RWPE2 (cell line): ENCODE results near the gene MYLK2.

ENCODE experiments used
- ATAC-seq: fragments of 200-7000 bp; cut with Tn5 transposase; 3 replicates; pipeline ENCODE4 v1.9.1; 2021; ENCODE audit warnings: low read depth
- DNase-seq: peaks from one replicate; pipeline ENCODE4 v3.0.0-alpha.2; 2020; ENCODE audit warnings: low spot score
- H3K27ac ChIP-seq: fragments of 450-650 bp; 2 replicates; pipeline ENCODE4 v1.5.1; 2017; ENCODE audit warnings: mild to moderate bottlenecking; ENCODE audit not compliant: poor library complexity, severe bottlenecking
- H3K27me3 ChIP-seq: fragments of 250-450 bp; sonication (Bioruptor Pico); 2 replicates; pipeline ENCODE4 v1.5.1; 2021; ENCODE audit warnings: mild to moderate bottlenecking, moderate library complexity; ENCODE audit not compliant: insufficient read depth, poor library complexity, severe bottlenecking
- H3K36me3 ChIP-seq: fragments of 250-450 bp; sonication (Bioruptor Pico); 2 replicates; pipeline ENCODE4 v1.5.1; 2020; ENCODE audit warnings: low read depth, mild to moderate bottlenecking, moderate library complexity
- H3K4me1 ChIP-seq: fragments of 250-450 bp; sonication (Bioruptor Pico); 2 replicates; pipeline ENCODE4 v1.5.1; 2021; ENCODE audit warnings: mild to moderate bottlenecking, moderate library complexity; ENCODE audit not compliant: insufficient read depth, poor library complexity, severe bottlenecking
- H3K4me3 ChIP-seq: fragments of 250-450 bp; sonication (Bioruptor Pico); 2 replicates; pipeline ENCODE4 v1.5.1; 2021; ENCODE audit warnings: mild to moderate bottlenecking, moderate library complexity; ENCODE audit not compliant: severe bottlenecking
- H3K9me3 ChIP-seq: fragments of 250-450 bp; sonication (Bioruptor Pico); 2 replicates; pipeline ENCODE4 v1.5.1; 2021; ENCODE audit warnings: mild to moderate bottlenecking, moderate library complexity; ENCODE audit not compliant: severe bottlenecking
- CTCF ChIP-seq: fragments of 450-650 bp; IDR thresholded peaks from one replicate; pipeline ENCODE4 v1.5.1; 2017; ENCODE audit warnings: mild to moderate bottlenecking, moderate library complexity; ENCODE audit not compliant: poor library complexity, severe bottlenecking

MYLK2 gene

GRCh38 chr20:31815408-31816188 lies 3.6 kb upstream of the MYLK2 start:
- peak; percentile 77 for DNase-seq
- H3K27ac ChIP-seq, result no peak overlapping the region

GRCh38 chr20:31816221-31816620 lies 2.9 kb upstream of the MYLK2 start:
- Histone ChIP-seq H3K27ac (no peak overlapping the region), H3K4me1 (no peaks in the 10 kb centered on the region), H3K27me3 (no peaks in the 10 kb centered on the region), H3K36me3 (no peaks in the 10 kb centered on the region), H3K9me3 (no peaks in the 10 kb centered on the region), H3K4me3 (no peak overlapping the region)
- no peak for TF ChIP-seq CTCF
- ATAC-seq, result no peak
- DNase-seq, result no peak

More at GRCh38 chr20:31815408-31816188, 3.6 kb upstream of the MYLK2 start:
- peak; percentile 15; the same call in 2 of the 3 replicates for ATAC-seq
- Histone ChIP-seq H3K27me3 (no peaks in the 10 kb centered on the region), H3K36me3 (no peaks in the 10 kb centered on the region), H3K4me1 (no peaks in the 10 kb centered on the region), H3K9me3 (no peaks in the 10 kb centered on the region), H3K4me3 (no peak overlapping the region)
- no peak for TF ChIP-seq CTCF

- no peak overlapping the region for H3K4me3 ChIP-seq
- H3K27me3 ChIP-seq, result no peaks in the 10 kb centered on the region
- DNase-seq, result peak; percentile 56
- H3K36me3 ChIP-seq, result no peaks in the 10 kb centered on the region
- TF ChIP-seq CTCF, result no peak
- no peak for ATAC-seq
- H3K9me3 ChIP-seq, result no peaks in the 10 kb centered on the region
- no peaks in the 10 kb centered on the region for H3K4me1 ChIP-seq
- no peak overlapping the region for H3K27ac ChIP-seq
Measured at GRCh38 chr20:31817461-31817860, 1.7 kb upstream of the MYLK2 start.

GRCh38 chr20:31818376-31818908 lies 714 bp upstream of the MYLK2 start:
- Histone ChIP-seq H3K9me3 (no peaks in the 10 kb centered on the region), H3K4me1 (no peaks in the 10 kb centered on the region), H3K27me3 (no peaks in the 10 kb centered on the region), H3K4me3 (no peak overlapping the region), H3K27ac (no peak overlapping the region), H3K36me3 (no peaks in the 10 kb centered on the region)
- DNase-seq, result peak; percentile 69
- no peak for ATAC-seq
- TF ChIP-seq CTCF, result no peak

- no peak for TF ChIP-seq CTCF
- no peaks in the 10 kb centered on the region for H3K27me3 ChIP-seq
- no peaks in the 10 kb centered on the region for H3K4me1 ChIP-seq
- H3K4me3 ChIP-seq, result no peak overlapping the region
- ATAC-seq, result no peak
- no peak for DNase-seq
- H3K9me3 ChIP-seq, result no peaks in the 10 kb centered on the region
- H3K27ac ChIP-seq, result no peak overlapping the region
- no peaks in the 10 kb centered on the region for H3K36me3 ChIP-seq
Measured at GRCh38 chr20:31820228-31820627, 1.1 kb downstream of the MYLK2 start.
